ENCODE measurements around the gene GSTO2. TPM values are rescaled to one million over a fixed set of nuclear protein-coding genes. Genes with fewer than 3 reads are reported as not detected.

GSTO2 gene
- total RNA-seq, 4 donors from 2014 or later = 0.30 to 1.7 (median 1.0) TPM

GRCh38 chr10:104297697-104298660 is 29.0 kb downstream of the GSTO2 start:
- no peak for DNase-seq (ENCODE audit: low spot score in 2 of 2)
- Histone ChIP-seq H3K4me3 (no peak overlapping the region), H3K9me3 (no peaks in the 10 kb centered on the region), H3K4me1 (peaks cover 0 to 13% (median 4%) of the 10 kb centered on the region in 4 donors), H3K27ac (no peak overlapping the region), H3K36me3 (no peaks in the 10 kb centered on the region), H3K27me3 (no peaks in the 10 kb centered on the region)
- TF ChIP-seq EP300 (IDR thresholded peaks at IDR 0.05) = no peak
- peak in 1 of 5 experiments; percentile 16 for TF ChIP-seq CTCF (IDR thresholded peaks at IDR 0.05)
- 55 to 65% methylated on average over 17 of the region's 17 CpGs for WGBS, 2 donors

- Histone ChIP-seq H3K4me1 (peaks cover 0 to 13% (median 4%) of the 10 kb centered on the region in 4 donors), H3K4me3 (no peak overlapping the region), H3K36me3 (no peaks in the 10 kb centered on the region), H3K27ac (peak overlapping the region in 2 of 4 donors; percentile 65), H3K27me3 (no peaks in the 10 kb centered on the region), H3K9me3 (no peaks in the 10 kb centered on the region)
- no peak for DNase-seq (ENCODE audit: low spot score in 2 of 2)
- TF ChIP-seq CTCF (IDR thresholded peaks at IDR 0.05) (no peak), POLR2A (IDR thresholded peaks at IDR 0.05) (no peak), EP300 (IDR thresholded peaks at IDR 0.05) (no peak)
- 44 to 50% methylated on average over 13 of the region's 13 CpGs for WGBS, 2 donors
These were observed 30.3 kb downstream of the GSTO2 start for GRCh38 chr10:104299031-104299904.

- H3K9me3 ChIP-seq = no peaks in the 10 kb centered on the region
- peaks cover 0 to 21% (median 7%) of the 10 kb centered on the region in 4 donors for H3K4me1 ChIP-seq
- no peaks in the 10 kb centered on the region for H3K27me3 ChIP-seq
- no peak for DNase-seq (ENCODE audit: low spot score in 2 of 2)
- no peak overlapping the region for H3K4me3 ChIP-seq
- peak; percentile 73 to 81 for TF ChIP-seq EP300 (IDR thresholded peaks at IDR 0.05)
- TF ChIP-seq POLR2A (IDR thresholded peaks at IDR 0.05) = no peak
- no peak for TF ChIP-seq CTCF (IDR thresholded peaks at IDR 0.05)
- H3K36me3 ChIP-seq = no peaks in the 10 kb centered on the region
- 56 to 57% methylated on average over 11 of the region's 12 CpGs for WGBS, 2 donors
- H3K27ac ChIP-seq = peak overlapping the region in 3 of 4 donors; percentile 37 to 78 (median 65)
These were observed 31.2 kb downstream of the GSTO2 start for GRCh38 chr10:104300002-104300735.

GRCh38 chr10:104300736-104301292 is 31.8 kb downstream of the GSTO2 start:
- Histone ChIP-seq H3K9me3 (no peaks in the 10 kb centered on the region), H3K27ac (peak overlapping the region in 3 of 4 donors; percentile 37 to 78 (median 57)), H3K4me1 (peaks cover 0 to 28% (median 10%) of the 10 kb centered on the region in 4 donors), H3K27me3 (no peaks in the 10 kb centered on the region), H3K36me3 (no peaks in the 10 kb centered on the region), H3K4me3 (no peak overlapping the region)
- TF ChIP-seq EP300 (IDR thresholded peaks at IDR 0.05) (no peak), CTCF (IDR thresholded peaks at IDR 0.05) (no peak), POLR2A (IDR thresholded peaks at IDR 0.05) (no peak)
- no peak for DNase-seq (ENCODE audit: low spot score in 2 of 2)
- 47 to 68% methylated on average over 7 of the region's 7 CpGs for WGBS, 2 donors
